Hepatocyte (in vitro differentiated cells): ENCODE results near the gene CHCHD6. TPM values are rescaled to one million over a fixed set of nuclear protein-coding genes. Genes with fewer than 3 reads are reported as not detected.

Experiments used
- DNase-seq: peaks from one replicate; pipeline ENCODE4 v3.0.0-alpha.2; 2016; ENCODE audit warnings: low spot score
- H2AFZ ChIP-seq: fragments of 200-600 bp; sonication (generic); 2 replicates; pipeline ENCODE4 v1.6.0; 2016; ENCODE audit warnings: antibody characterized with exemption, mild to moderate bottlenecking
- H3K27ac ChIP-seq: fragments of 200-600 bp; sonication (generic); 2 replicates; pipeline ENCODE4 v1.5.1; 2016; ENCODE audit warnings: mild to moderate bottlenecking
- H3K27me3 ChIP-seq: fragments of 200-600 bp; sonication (generic); 2 replicates; pipeline ENCODE4 v1.6.1; 2016
- H3K36me3 ChIP-seq: fragments of 200-600 bp; sonication (generic); replicated peaks from 2 replicates; pipeline ENCODE4 v1.5.1; 2016; ENCODE audit warnings: low read depth; ENCODE audit not compliant: insufficient read depth
- H3K4me1 ChIP-seq: fragments of 200-600 bp; sonication (generic); 2 replicates; pipeline ENCODE4 v1.5.1; 2016; ENCODE audit warnings: mild to moderate bottlenecking, moderate library complexity; ENCODE audit not compliant: insufficient read depth
- H3K4me2 ChIP-seq: fragments of 200-600 bp; sonication (generic); 2 replicates; pipeline ENCODE4 v1.6.0; 2016
- H3K4me3 ChIP-seq: fragments of 200-600 bp; sonication (generic); 2 replicates; pipeline ENCODE4 v1.5.1; 2016; ENCODE audit warnings: mild to moderate bottlenecking
- H3K79me2 ChIP-seq: fragments of 200-600 bp; sonication (generic); 2 replicates; pipeline ENCODE4 v1.6.0; 2017; ENCODE audit warnings: mild to moderate bottlenecking
- H3K9me2 ChIP-seq: fragments of 200-600 bp; sonication (generic); replicated peaks from 2 replicates; pipeline ENCODE4 v1.6.0; 2017; ENCODE audit warnings: mild to moderate bottlenecking; ENCODE audit not compliant: insufficient read depth
- H3K9me3 ChIP-seq: fragments of 200-600 bp; sonication (generic); 2 replicates; pipeline ENCODE4 v1.5.1; 2016; ENCODE audit warnings: low read depth, mild to moderate bottlenecking
- H4K20me1 ChIP-seq: fragments of 200-600 bp; sonication (generic); 2 replicates; pipeline ENCODE4 v1.6.0; 2016; ENCODE audit warnings: mild to moderate bottlenecking; ENCODE audit not compliant: insufficient read depth, poor library complexity, severe bottlenecking
- EZH2 ChIP-seq: fragments of 200-600 bp; sonication (generic); IDR thresholded peaks from 2 replicates; pipeline ENCODE4 v1.6.1; 2016; ENCODE audit warnings: antibody characterized with exemption, mild to moderate bottlenecking, borderline replicate concordance
- EZH2phosphoT487 ChIP-seq: fragments of 200-600 bp; sonication (generic); IDR thresholded peaks from one replicate; pipeline ENCODE4 v1.6.1; 2018; ENCODE audit warnings: antibody characterized with exemption, mild to moderate bottlenecking, low read depth, moderate library complexity; ENCODE audit not compliant: unreplicated experiment, severe bottlenecking
- WGBS: methylation state at CpG from one replicate; pipeline ENCODE4 v1.1.6; 2016; ENCODE audit warnings: low lambda C conversion rate; ENCODE audit errors: missing lambda C conversion rate; 5-methylcytosine and 5-hydroxymethylcytosine counted together
- polyA plus RNA-seq: library from polyadenylated mRNA; unstranded; fragments of >200 nt; fragmentation: Nextera tagmentation; extraction: Ambion mirVana; gene quantifications from 2 replicates; pipeline ENCODE4 v1.2.1, GENCODE V29; 2016
- total RNA-seq: library from RNA; depleted of rRNA; stranded (reverse); fragments of >200 nt; gene quantifications from 2 replicates; pipeline ENCODE4 v1.2.3, GENCODE V29; 2014
- TF ChIP-seq, protein P1 (sequence below): fragments of 200-600 bp; sonication (generic); IDR thresholded peaks from 2 replicates; pipeline ENCODE4 v1.5.1; 2016; ENCODE audit warnings: antibody characterized with exemption, mild to moderate bottlenecking; ENCODE audit not compliant: poor library complexity

CHCHD6 gene
- total and polyA plus RNA-seq, 2 experiments from 2014 or later = 13.8 to 19.7 TPM

DNA sequence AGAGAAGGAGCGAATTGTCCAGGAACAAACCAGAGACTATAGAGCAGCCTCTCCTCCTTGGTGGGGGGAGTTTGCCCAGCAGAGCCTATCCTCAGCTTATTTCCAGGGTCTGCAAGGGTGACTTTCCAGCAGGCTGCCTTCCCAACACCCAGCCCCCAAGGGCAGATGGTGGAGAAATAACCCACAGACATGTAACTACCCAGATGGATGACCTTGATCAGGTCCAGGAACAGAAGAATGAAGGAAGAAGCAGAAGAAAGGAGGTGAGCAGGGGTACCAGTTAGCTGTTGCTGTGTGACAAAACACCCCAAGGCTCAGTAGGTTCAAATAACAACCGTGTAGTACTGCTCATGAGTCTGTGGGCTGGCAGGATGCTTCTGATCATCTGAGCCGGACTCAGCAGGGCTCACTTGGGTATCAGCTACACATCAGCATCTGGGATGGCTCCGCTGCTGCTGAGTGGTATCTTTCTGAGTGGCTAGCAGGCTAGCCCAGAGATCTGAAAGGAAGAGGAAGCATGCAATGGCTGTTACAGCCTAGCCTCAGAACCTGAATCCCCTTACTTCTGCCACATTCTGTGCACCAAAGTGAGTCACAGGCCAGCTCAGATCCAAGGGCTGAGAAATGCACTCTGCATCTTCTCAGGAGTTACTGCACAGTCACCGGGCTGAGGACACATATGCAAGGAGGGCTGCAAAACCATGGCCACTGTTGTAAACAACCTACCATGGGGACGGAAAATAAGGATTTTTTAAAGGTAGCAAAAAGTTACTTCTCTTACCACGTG is 26.9 kb upstream of the CHCHD6 start:
- Histone ChIP-seq H3K4me3 (no peak overlapping the region), H3K4me1 (peaks cover 4% of the 10 kb centered on the region), H3K27me3 (peaks cover 7% of the 10 kb centered on the region), H4K20me1 (no peaks in the 10 kb centered on the region), H2AFZ (no peak overlapping the region), H3K9me3 (no peaks in the 10 kb centered on the region), H3K9me2 (no peaks in the 10 kb centered on the region), H3K27ac (no peak overlapping the region), H3K4me2 (no peak overlapping the region), H3K36me3 (no peaks in the 10 kb centered on the region), H3K79me2 (no peaks in the 10 kb centered on the region)
- 77% methylated on average over 7 of the region's 7 CpGs for WGBS
- TF ChIP-seq, protein P1, sequence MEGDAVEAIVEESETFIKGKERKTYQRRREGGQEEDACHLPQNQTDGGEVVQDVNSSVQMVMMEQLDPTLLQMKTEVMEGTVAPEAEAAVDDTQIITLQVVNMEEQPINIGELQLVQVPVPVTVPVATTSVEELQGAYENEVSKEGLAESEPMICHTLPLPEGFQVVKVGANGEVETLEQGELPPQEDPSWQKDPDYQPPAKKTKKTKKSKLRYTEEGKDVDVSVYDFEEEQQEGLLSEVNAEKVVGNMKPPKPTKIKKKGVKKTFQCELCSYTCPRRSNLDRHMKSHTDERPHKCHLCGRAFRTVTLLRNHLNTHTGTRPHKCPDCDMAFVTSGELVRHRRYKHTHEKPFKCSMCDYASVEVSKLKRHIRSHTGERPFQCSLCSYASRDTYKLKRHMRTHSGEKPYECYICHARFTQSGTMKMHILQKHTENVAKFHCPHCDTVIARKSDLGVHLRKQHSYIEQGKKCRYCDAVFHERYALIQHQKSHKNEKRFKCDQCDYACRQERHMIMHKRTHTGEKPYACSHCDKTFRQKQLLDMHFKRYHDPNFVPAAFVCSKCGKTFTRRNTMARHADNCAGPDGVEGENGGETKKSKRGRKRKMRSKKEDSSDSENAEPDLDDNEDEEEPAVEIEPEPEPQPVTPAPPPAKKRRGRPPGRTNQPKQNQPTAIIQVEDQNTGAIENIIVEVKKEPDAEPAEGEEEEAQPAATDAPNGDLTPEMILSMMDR = no peak
- DNase-seq = no peak

DNA sequence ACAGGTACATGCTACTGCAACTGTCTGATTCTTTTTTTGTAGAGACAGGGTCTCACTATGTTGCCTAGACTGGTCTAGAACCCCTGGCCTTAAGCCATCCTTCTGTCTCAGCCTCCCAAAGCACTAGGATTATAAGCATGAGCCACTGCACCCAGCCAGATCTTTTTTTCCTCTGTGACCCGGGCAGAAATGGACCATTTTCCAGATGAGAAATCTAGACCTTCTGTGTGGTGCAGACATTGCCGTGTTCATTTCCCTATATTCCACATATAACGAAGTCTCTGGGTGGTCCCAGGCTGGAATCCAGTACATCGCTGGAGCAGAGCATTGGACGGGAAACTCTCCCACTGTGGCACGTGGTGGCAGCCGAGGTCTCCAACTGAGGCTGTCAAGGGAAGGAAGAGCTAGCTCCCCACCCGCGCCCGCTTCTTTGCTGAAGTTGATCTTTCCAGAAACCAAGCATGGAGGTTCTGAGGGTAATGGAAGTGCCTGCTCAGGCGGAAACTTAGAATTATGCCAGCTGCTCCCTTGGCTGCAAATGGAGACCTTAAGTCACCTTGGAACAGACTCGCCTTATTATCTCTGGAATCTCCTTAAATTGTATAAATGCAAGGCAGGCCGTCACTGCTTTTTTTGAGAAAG is 26.1 kb upstream of the CHCHD6 start:
- TF ChIP-seq EZH2phosphoT487 (no peak), EZH2 (no peak)
- TF ChIP-seq, protein P1 = no peak
- peaks cover 7% of the 10 kb centered on the region for H3K27me3 ChIP-seq
- H3K27ac ChIP-seq = no peak overlapping the region
- no peak overlapping the region for H2AFZ ChIP-seq
- H3K36me3 ChIP-seq = no peaks in the 10 kb centered on the region
- no peak for DNase-seq
- H3K4me3 ChIP-seq = no peak overlapping the region
- no peak overlapping the region for H3K4me2 ChIP-seq
- H3K9me3 ChIP-seq = no peaks in the 10 kb centered on the region
- no peaks in the 10 kb centered on the region for H3K9me2 ChIP-seq
- no peaks in the 10 kb centered on the region for H4K20me1 ChIP-seq
- peaks cover 4% of the 10 kb centered on the region for H3K4me1 ChIP-seq
- WGBS = 91% methylated on average over 13 of the region's 13 CpGs
- H3K79me2 ChIP-seq = no peaks in the 10 kb centered on the region

- no peak overlapping the region for H2AFZ ChIP-seq
- no peak overlapping the region for H3K4me3 ChIP-seq
- H3K4me1 ChIP-seq = peaks cover 6% of the 10 kb centered on the region
- H3K27me3 ChIP-seq = peaks cover 7% of the 10 kb centered on the region
- TF ChIP-seq EZH2phosphoT487 = no peak
- TF ChIP-seq EZH2 = no peak
- TF ChIP-seq, protein P1 = no peak
- no peaks in the 10 kb centered on the region for H3K9me2 ChIP-seq
- H3K79me2 ChIP-seq = no peaks in the 10 kb centered on the region
- no peaks in the 10 kb centered on the region for H3K36me3 ChIP-seq
- H4K20me1 ChIP-seq = no peaks in the 10 kb centered on the region
- H3K9me3 ChIP-seq = no peaks in the 10 kb centered on the region
- DNase-seq = no peak
- WGBS = 52% methylated on average over 30 of the region's 30 CpGs
- peak overlapping the region; percentile 53 for H3K4me2 ChIP-seq
- H3K27ac ChIP-seq = no peak overlapping the region
Measured at GRCh38 chr3:126678693-126679317, 25.2 kb upstream of the CHCHD6 start.
